ENCODE data around the gene PCDHGC3. TPM values are rescaled to one million over a fixed set of nuclear protein-coding genes. Genes with fewer than 3 reads are reported as not detected.

The PCDHGC3 gene
- polyA plus RNA-seq, 2 of the 4 experiments (the other 2 are of a cell fraction): 1.9 to 5.2 TPM

GRCh38 chr5:141510850-141511601 is 35.3 kb downstream of the PCDHGC3 start:
- no peak for ATAC-seq
- no peak for FAIRE-seq
- CTCF ChIA-PET: interaction anchor here (0.8 to 15.1 kb wide), 6 partner anchors 13 to 325 kb away, joined by 3 to 163 read pairs (median 4); partner anchors contain the start of genes PCDHGA2 and PCDHGC3
- H3K4me1 ChIP-seq: no peaks in the 10 kb centered on the region
- POLR2A ChIA-PET: no interaction called here
- H3K9me3 ChIP-seq: no peaks in the 10 kb centered on the region
- 96% methylated on average over 14 of the region's 14 CpGs for WGBS (ENCODE audit: missing lambda C conversion rate)
- H3K4me2 ChIP-seq: no peak overlapping the region
- H3K4me3 ChIP-seq: no peak overlapping the region
- H3K27ac ChIP-seq: no peak overlapping the region
- no peak for TF ChIP-seq JUNB (IDR thresholded peaks at IDR 0.05)
- TF ChIP-seq FOSB (CRISPR knock-in tag; IDR thresholded peaks at IDR 0.05): no peak
- no peak for TF ChIP-seq TP53 (CRISPR knock-in tag; IDR thresholded peaks at IDR 0.05)
- no peak for DNase-seq (ENCODE audit: low read depth in 1 of 2, low spot score in 1 of 2)

- FAIRE-seq (no peak), ATAC-seq (peak in 1 of 2 experiments; percentile 13; a peak in 2 of 6 replicates)
Measured at GRCh38 chr5:141511771-141512325, 36.1 kb downstream of the PCDHGC3 start.

GRCh38 chr5:141512390-141512910 is 36.7 kb downstream of the PCDHGC3 start:
- Histone ChIP-seq H3K4me2 (no peak overlapping the region), H3K9me3 (no peaks in the 10 kb centered on the region), H3K4me3 (no peak overlapping the region), H3K27ac (no peak overlapping the region), H3K4me1 (no peaks in the 10 kb centered on the region)
- WGBS (ENCODE audit: missing lambda C conversion rate): 78% methylated on average over 26 of the region's 28 CpGs
- ChIA-PET CTCF (interaction anchor here (0.9 to 15.1 kb wide), 13 partner anchors 9 to 428 kb away, joined by 3 to 163 read pairs (median 5); partner anchors contain the start of genes PCDHGA10, PCDHGA2, PCDHGA5 and PCDHGA7), POLR2A (no interaction called here)
- TF ChIP-seq RAD21 (conservative IDR thresholded peaks at IDR 0.05 in 1 of 2, IDR thresholded peaks at IDR 0.05 in 1 of 2) (peak; percentile 20 to 42; a peak in 3 of 5 replicates), POLR2A (IDR thresholded peaks at IDR 0.05; ENCODE audit: low read length) (no peak), CHD2 (IDR thresholded peaks at IDR 0.05; ENCODE audit: low read length, partially characterized antibody) (no peak), TP53 (CRISPR knock-in tag; IDR thresholded peaks at IDR 0.05) (no peak), EHMT2 (IDR thresholded peaks at IDR 0.05; ENCODE audit: low read depth) (no peak), JUNB (IDR thresholded peaks at IDR 0.05) (no peak), FOSL2 (IDR thresholded peaks at IDR 0.05) (no peak), FOSL2 (CRISPR knock-in tag; IDR thresholded peaks at IDR 0.05) (no peak), HES2 (IDR thresholded peaks at IDR 0.05) (no peak), CTCF (IDR thresholded peaks at IDR 0.05) (peak; percentile 65), ATOH8 (CRISPR knock-in tag; IDR thresholded peaks at IDR 0.05; ENCODE audit: low read depth) (no peak), HOXA7 (CRISPR knock-in tag; IDR thresholded peaks at IDR 0.05) (no peak), SMC3 (IDR thresholded peaks at IDR 0.05) (peak; percentile 52), MAFK (IDR thresholded peaks at IDR 0.05; ENCODE audit: partially characterized antibody) (no peak), EP300 (IDR thresholded peaks at IDR 0.05) (no peak), ZNF302 (CRISPR knock-in tag; IDR thresholded peaks at IDR 0.05) (no peak), USF2 (IDR thresholded peaks at IDR 0.05) (no peak), POLR2AphosphoS2 (conservative IDR thresholded peaks at IDR 0.05; ENCODE audit: low read length) (no peak)
- DNase-seq (ENCODE audit: low read depth in 1 of 2, low spot score in 1 of 2) (peak; percentile 62 to 63), ATAC-seq (peak in 1 of 2 experiments; percentile 75; a peak in 3 of 6 replicates), FAIRE-seq (no peak)

More at GRCh38 chr5:141511771-141512325, 36.1 kb downstream of the PCDHGC3 start:
- no peak for TF ChIP-seq E2F6 (IDR thresholded peaks at IDR 0.05; ENCODE audit: borderline replicate concordance, low read depth)
- TF ChIP-seq HOXB5 (CRISPR knock-in tag; IDR thresholded peaks at IDR 0.05): no peak
- no peak for TF ChIP-seq POLR2A (IDR thresholded peaks at IDR 0.05; ENCODE audit: low read length)
- TF ChIP-seq BCL3 (IDR thresholded peaks at IDR 0.05): no peak
- no peak for TF ChIP-seq KDM5A (IDR thresholded peaks at IDR 0.05)
- no peak for TF ChIP-seq HEYL (CRISPR knock-in tag; IDR thresholded peaks at IDR 0.05)
- no peak overlapping the region for H3K27ac ChIP-seq
- WGBS (ENCODE audit: missing lambda C conversion rate): 53% methylated on average over 3 of the region's 4 CpGs
- no peaks in the 10 kb centered on the region for H3K9me3 ChIP-seq
- ChIA-PET POLR2A (no interaction called here), CTCF (interaction anchor here (0.9 to 15.1 kb wide), 8 partner anchors 8 to 173 kb away, joined by 4 to 163 read pairs (median 6); partner anchors contain the start of genes PCDHGA10, PCDHGA2 and PCDHGA7)
- H3K4me2 ChIP-seq: no peak overlapping the region
- DNase-seq (ENCODE audit: low read depth in 1 of 2, low spot score in 1 of 2): no peak
- no peaks in the 10 kb centered on the region for H3K4me1 ChIP-seq
- H3K4me3 ChIP-seq: no peak overlapping the region

Data from A549 (cell line).